Measurements from ENCODE around the gene PLEKHG4B.

GRCh38 chr5:154826-155225 lies 62.9 kb downstream of the PLEKHG4B start:
- TF ChIP-seq, protein P1, sequence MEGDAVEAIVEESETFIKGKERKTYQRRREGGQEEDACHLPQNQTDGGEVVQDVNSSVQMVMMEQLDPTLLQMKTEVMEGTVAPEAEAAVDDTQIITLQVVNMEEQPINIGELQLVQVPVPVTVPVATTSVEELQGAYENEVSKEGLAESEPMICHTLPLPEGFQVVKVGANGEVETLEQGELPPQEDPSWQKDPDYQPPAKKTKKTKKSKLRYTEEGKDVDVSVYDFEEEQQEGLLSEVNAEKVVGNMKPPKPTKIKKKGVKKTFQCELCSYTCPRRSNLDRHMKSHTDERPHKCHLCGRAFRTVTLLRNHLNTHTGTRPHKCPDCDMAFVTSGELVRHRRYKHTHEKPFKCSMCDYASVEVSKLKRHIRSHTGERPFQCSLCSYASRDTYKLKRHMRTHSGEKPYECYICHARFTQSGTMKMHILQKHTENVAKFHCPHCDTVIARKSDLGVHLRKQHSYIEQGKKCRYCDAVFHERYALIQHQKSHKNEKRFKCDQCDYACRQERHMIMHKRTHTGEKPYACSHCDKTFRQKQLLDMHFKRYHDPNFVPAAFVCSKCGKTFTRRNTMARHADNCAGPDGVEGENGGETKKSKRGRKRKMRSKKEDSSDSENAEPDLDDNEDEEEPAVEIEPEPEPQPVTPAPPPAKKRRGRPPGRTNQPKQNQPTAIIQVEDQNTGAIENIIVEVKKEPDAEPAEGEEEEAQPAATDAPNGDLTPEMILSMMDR (IDR thresholded peaks at IDR 0.05; ENCODE audit: insufficient read depth, low read length, poor library complexity, severe bottlenecking), result no peak
- no peak for TF ChIP-seq EZH2phosphoT487 (conservative IDR thresholded peaks at IDR 0.05; ENCODE audit: low read length)
